Astrocyte (in vitro differentiated cells and primary cell): Measurements from ENCODE around the gene ECE1.

Experiments
- EZH2 ChIP-seq: IDR thresholded peaks from 2 replicates; pipeline ENCODE4 v1.6.1; 2012; ENCODE audit warnings: mild to moderate bottlenecking, low read length, inconsistent platforms; ENCODE audit not compliant: insufficient read depth
- TF ChIP-seq, protein P1 (sequence below): IDR thresholded peaks from 2 replicates; pipeline ENCODE4 v1.5.1; 2011; ENCODE audit warnings: low read depth, mild to moderate bottlenecking, inconsistent platforms, low read length, moderate library complexity; ENCODE audit not compliant: insufficient read depth

DNA sequence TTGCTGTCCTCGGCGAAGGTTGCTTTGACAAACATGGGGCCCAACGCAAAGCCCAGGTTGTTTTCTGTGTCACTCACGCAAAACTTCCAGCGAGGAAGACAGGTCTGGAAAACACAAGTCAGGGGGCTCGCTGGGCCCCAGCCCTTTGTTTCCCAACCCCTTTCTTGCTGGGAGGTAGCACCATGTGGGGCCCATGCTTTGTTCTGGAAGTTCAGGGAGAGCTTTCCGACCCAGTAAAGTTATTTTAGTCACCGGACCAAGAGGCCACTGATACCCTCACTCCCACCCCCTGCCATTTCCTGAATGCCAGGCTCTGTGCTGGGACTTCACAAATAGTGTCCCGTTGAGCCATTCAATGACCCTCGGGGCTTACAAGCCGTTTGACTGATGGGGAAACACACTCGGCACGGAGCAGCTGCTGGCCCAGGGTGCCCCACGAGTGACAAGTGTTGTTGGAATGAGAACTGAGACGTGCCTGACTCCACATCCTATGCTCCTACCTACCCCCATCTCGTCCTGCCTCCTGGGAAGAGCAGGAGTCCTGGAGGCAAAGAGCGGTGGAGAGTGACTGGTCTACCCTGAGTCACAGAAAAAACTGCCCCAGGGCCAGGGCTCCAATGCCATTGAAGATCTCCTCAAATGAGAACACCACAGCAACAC is 52.0 kb downstream of the ECE1 start:
- TF ChIP-seq, protein P1, sequence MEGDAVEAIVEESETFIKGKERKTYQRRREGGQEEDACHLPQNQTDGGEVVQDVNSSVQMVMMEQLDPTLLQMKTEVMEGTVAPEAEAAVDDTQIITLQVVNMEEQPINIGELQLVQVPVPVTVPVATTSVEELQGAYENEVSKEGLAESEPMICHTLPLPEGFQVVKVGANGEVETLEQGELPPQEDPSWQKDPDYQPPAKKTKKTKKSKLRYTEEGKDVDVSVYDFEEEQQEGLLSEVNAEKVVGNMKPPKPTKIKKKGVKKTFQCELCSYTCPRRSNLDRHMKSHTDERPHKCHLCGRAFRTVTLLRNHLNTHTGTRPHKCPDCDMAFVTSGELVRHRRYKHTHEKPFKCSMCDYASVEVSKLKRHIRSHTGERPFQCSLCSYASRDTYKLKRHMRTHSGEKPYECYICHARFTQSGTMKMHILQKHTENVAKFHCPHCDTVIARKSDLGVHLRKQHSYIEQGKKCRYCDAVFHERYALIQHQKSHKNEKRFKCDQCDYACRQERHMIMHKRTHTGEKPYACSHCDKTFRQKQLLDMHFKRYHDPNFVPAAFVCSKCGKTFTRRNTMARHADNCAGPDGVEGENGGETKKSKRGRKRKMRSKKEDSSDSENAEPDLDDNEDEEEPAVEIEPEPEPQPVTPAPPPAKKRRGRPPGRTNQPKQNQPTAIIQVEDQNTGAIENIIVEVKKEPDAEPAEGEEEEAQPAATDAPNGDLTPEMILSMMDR: no peak
- TF ChIP-seq EZH2: no peak
